Inflammatory macrophage treated with lipopolysaccharide for 4 hours (primary cell): ENCODE data around the gene SCMH1.

Experiments used
- DNase-seq: peaks from one replicate; pipeline ENCODE4 v3.0.0-alpha.2; 2020

The SCMH1 gene

DNA sequence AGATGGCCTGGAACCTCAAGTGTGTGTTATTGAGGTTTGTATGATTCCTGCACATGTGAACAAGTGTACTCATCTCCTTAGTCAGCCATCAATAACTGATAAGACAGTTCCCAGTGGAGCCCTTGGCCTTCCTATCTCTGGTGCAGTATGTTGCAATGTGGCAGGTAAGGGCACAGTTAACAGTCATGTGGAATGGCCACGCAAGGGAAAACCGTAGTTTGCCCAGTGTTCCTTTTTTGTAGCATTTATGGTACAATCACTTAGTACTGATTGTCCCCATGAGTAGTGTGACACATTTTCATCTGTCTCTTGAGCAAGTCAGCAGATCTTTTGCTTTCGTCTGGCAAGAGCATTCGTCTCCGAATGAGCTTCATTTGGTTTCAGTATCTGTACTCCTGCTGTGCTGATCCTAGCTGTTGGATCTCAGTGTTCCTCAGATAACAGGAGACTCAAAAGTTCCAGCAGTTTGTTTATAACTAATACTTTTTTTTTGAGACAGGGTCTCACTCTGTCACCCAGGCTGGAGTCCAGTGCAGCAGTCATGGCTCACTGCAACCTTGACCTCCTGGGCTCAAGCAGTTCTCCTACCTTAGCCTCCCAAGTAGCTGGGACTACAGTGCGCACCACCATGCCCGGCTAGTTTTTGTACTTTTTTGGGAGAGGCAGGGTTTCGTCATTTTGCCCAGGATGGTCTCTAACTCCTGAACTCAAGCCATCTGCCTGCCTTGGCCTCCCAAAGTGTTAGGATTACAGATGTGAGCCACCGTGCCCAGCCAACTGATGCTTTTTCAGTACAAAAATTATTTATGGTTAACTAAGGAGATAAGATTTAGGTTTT, 254.4 kb downstream of the SCMH1 start:
- DNase-seq, result no peak

DNA sequence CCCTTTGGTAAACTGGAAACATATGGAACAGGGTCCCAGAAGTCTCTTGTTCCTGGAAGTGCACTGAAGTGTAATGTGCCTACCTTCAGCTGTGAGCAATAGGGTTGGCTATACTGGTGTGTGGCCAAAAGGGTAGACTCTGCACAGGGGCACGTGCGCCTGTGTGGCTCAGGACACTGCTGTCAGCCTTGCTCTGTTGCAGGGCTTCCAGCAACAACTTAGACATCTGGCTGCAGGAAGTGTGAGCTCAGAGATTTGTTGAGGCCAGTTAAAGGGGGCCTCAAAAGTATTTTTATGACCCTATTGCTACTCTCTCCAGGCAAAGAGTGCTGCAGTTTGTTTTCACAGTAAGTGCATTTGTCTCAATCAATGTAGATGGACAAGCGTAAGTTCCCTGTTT, 255.2 kb downstream of the SCMH1 start:
- no peak for DNase-seq

DNA sequence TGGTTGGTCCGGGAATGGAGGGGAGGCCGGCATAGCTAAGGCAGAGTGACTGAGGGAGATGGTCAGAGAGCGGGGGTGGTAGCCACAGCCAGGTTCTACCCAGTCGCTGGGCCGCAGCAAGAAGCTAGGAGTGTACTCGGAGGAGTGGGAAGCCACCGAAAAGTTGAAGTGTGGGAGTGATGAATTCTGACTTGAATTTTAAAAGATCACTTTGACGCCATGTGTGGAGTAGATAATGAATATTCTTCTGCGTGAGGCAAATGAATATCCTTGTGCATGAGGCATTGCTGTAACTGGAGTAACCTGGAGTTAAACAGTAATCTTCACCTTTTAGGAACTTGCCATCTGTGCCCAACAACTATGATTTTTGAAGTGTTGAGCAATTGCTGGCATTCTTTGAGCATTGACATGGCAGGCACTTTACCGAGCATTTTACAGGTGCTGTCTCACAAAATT, 255.8 kb downstream of the SCMH1 start:
- no peak for DNase-seq

DNA sequence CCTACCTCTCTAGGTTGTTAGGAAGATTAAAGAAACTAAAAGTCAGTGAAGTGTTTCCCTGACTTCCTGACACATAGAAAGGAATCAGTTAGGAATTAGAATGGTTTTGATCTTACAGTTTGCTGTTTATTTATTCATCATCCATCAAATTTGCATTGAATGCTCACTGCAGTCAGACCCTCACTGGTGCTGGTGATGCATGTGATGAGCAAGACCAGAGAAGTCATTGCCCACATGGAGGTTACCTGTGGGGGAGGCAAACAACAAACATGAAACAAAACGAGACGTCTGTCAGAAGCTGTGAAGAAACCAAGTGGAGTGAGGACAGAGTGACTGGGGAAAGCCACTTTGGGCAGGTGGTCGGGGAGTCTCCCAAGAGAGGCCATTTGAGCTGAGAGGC, 256.2 kb downstream of the SCMH1 start:
- no peak for DNase-seq

DNA sequence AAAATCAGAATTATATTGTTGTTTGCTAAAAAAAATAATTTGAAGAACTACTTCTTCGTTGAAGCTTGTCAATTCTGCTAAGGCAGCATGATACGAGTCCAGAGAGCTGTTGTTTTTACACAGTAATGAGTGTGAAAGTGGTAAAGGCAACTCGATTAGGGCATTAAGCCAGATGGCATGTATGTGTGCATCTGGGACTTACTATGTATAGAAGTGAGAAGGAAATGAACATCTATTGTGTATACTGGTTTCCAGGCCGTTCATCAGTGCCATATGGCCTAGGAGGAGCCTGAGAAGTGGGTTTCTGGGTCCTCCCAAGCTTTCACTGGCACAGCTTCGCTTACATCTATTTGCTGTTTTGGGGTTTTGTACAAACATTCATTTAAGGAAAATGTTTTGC, 256.9 kb downstream of the SCMH1 start:
- DNase-seq, result no peak

DNA sequence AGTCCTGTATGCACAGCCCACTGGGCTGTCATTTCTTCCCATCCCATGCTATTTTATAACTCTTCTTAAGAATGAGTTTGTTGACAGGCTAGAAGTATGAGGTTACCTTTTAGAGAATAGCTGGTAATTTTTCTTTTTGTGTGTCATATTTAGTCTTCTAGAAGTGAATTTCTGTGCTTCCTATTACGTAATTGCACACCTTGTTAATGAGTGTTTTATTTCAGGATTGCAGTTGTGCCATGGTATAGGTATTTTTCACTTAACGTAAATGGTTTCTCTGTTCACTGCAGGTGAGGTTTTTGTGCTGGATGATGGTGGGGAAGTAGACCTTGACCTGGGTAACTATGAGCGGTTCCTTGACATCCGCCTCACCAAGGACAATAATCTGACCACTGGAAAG, 257.6 kb downstream of the SCMH1 start:
- DNase-seq, result no peak

DNA sequence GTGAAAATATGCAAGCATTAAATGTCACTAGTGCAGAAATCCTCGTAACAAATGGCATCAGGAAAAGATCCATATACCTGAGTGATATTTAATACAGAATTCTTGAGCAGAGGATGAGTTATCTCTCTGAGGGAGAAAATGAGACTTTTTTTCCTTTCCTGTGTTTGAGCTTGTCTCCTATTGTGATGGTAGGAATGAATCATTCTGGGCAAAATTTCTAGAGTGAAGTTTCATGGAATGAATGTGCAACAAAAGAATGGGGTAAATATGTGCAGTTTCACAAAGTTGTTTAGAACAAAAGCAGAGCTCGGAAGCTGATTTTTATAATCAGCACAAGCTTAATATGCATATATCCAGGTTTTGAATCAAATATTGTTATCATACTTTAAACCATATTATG, 258.0 kb downstream of the SCMH1 start:
- DNase-seq, result no peak

DNA sequence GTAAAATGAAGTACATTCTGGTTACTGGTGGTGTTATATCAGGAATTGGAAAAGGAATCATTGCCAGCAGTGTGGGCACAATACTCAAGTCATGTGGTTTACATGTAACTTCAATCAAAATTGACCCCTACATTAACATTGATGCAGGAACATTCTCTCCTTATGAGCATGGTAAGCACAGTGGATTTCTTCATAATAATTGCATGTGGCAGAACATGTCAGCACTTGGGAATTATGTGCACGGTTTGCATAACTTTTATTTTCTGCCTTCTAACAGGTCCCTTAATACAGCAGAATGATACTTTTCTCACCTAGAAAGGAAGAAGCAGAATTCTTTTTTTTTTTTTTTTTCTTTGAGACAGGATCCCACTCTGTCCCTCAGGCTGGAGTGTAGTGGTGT, 258.8 kb downstream of the SCMH1 start:
- no peak for DNase-seq

DNA sequence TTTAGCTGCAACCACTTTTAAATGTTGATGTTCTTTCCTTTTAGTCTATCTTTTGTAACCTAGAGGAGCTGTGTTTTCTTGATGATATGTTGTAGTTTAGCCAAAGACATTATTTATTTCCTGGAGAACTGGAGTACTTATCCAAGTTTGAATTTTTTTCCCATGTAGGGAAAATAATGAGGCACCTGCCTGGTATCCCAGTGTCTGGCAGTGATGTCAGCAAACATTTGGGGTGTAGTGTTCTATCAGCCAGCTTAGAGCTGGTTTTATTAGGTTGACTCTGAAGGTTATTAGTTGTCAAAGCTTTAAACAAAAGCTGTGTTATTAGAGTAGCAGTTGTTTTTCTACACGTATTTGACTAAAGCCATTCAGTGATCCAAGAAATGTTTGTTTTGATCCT, 259.4 kb downstream of the SCMH1 start:
- DNase-seq, result no peak

DNA sequence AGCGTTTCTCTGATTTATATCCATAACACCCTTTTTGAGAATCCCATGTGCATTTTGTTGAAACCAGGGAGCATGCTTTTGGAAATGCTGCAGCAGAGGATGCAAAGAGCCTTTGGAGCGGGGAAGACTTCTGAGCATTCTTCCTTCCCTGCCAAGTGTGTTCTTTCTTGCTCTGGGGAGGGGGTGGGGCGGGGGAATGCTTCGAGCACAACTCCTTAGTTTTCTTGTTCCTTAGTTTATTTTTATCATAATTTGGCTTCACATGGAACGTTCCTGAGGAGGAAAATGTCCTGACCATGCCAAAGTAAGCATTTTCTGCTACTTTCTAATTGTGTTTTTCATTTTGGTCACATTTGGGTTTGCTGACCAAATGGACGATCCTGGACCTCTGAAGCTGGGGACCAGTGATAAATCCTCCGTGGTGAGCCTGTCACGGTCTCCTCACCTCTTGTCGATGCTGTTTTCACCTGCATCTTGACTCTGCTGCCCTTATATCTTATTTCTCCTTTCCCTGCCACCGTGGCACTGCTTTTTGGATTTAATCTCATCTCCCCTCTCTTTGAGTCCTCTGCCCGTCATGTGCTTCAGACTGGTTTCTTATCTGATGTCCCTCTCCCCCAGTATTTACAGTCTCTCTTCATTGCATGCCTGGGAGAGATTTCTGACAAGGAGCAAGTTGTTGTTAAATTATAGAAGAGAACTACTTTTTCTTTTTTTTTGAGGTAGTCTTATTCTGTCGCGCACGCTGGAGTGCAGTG, 260.2 kb downstream of the SCMH1 start:
- DNase-seq, result no peak

DNA sequence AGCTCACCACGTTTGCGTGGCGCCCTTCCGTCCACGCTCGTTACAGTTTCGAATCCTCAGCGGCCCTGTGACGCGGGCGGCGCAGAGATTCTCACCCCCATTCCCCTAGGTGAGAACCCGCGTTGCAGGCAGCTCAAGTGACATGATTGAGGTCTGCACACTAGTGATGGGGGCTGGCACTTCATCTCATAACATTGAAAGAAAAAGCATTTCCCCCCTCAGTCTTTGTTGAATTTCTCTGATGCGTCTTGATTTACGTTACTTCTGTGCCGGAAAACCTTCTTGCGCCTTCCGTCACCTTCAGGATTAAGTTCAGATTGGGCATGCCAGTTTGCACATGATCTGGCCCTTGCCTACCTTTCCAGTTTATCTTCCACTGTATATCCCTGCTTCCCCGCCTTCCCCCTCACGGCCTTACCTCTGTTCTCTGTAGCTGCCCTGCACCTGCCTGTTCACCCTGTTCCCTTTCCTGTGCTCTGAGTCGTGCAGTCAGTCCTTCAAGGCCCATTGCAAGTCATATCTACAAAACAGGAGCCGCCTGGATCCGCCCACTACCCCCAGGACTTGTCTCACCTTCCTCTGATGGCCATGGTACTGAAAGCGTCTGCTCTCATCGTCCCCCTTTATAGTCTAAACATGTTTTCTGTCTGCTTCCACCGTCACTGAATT, 261.5 kb downstream of the SCMH1 start:
- peak; percentile 31 for DNase-seq

DNA sequence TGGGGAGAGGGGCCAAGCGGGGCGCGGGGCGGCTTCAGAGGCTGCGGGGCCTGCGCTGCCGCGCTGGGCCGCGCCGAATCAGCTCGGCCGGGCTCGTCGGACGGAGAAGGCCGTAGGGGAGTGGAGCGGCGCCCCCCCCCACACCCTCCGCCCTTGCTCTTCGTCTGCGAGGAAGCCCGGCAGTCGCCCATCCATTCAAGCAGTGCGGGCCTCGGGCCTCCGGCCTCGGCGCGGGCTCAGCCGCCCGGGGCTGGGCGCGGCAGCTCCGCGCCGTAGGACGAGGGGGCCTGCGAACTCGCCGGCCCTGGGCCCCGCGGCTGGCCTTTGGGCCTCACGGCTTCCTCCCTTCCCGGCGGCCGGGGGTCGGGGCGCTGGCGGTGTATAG, 262.0 kb downstream of the SCMH1 start:
- DNase-seq, result no peak

DNA sequence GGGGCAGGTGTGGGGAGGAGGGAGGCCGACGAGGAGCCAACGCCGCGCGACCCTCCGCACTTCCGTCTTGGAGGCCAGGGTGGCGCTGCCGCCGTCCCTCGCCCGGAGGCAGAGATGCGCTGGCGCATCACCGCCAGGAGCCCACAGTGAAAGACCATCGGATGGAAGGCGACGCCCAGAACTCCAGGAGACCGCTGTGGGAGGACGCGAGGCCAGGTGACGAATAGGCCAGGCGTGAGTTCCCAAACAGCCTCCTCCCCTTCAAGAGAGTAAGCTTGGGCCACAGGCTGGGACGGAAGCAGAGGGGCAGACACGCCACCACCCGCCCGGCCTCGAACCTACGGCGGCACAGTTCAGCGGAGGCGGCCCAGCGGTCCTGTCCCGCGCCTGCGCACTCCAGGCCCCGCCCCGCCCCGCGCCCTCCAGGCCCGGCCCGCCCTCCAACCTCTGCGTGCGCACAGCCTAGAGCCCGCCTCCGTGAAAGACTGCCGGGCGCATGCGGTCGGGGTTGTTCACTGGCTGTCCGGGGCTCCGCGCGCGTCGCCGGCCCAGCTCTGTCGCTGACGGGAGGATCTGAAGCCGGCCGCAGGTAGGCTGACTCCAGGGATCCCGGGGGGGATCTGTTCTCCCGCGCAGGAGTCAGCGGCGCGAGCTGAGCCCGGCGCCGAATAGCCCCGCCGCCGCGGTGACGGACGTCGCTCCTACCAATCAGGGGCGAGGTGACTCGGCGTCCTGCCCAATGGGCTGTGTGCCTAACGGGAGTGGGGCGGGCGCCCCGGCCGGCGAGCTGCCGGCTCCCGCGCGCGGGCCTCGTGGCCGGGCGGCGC, 262.7 kb downstream of the SCMH1 start, which contains the start of gene CTPS1:
Gene CTPS1, plus strand, starts transcription at position 456 of the 827 bp plus-strand sequence. CDS start 3,595 bp downstream, outside the sequence.
- DNase-seq, result peak; percentile 93

DNA sequence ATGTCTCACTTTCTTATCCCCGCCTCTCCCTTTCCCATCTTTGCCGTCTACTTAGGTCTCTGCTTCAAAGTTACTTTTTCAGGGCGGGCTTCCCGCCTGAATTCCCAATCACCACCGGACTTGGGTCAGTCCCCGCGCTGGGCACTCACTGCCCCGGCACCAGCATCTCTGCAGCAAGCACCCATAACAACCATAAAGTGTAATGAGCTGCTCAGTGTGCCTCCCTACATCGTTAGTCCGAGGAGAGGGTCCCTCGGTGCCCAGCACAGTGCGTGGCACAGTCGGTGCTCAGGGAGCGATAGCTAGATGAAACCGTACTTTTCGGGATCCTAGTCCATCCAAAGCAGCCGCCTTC, 263.2 kb downstream of the SCMH1 start:
- DNase-seq, result no peak

DNA sequence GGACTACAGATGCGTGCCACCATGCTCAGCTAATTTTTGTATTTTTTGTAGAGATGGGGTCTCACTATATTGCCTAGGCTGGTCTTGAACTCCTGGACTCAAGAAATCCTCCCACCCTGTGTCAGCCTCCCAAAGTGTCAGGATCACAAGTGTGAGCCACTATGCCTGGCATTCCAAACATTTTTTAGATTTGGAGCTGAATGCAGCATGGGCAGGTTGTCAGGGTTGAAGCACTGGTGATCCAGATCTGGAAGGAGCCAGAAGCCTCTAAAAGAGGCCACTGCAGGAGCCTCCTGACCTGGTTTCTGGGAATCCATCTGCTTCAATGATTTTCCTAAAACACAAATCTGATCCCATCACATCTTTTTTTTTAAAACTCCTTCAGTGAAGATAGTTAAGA, 264.4 kb downstream of the SCMH1 start:
- no peak for DNase-seq
